GM06990 (cell line): ENCODE measurements around the gene SEPTIN1.
"Not testable (repeated sequence)": the region's sequence is repeated elsewhere in the genome, so short reads cannot be mapped to it uniquely, and the experiment has no call there.

Source experiments
- DNase-seq: peaks from one replicate; pipeline ENCODE4 v3.0.0-alpha.2; 2011; ENCODE audit not compliant: insufficient read length; ENCODE audit errors: extremely low read depth
- H3K27me3 ChIP-seq: replicated peaks from 2 replicates; pipeline ENCODE4 v1.6.0; 2011; ENCODE audit warnings: low read length; ENCODE audit not compliant: control insufficient read depth, insufficient read depth
- H3K36me3 ChIP-seq: 2 replicates; pipeline ENCODE4 v1.5.1; 2011; ENCODE audit warnings: low read length; ENCODE audit not compliant: control insufficient read depth, insufficient read depth
- H3K4me3 ChIP-seq: replicated peaks from 2 replicates; pipeline ENCODE4 v1.5.1; 2011; ENCODE audit warnings: low read depth, mild to moderate bottlenecking, control low read depth, low read length
- TF ChIP-seq, protein P1 (sequence below): IDR thresholded peaks from 2 replicates; pipeline ENCODE4 v1.5.1; 2011; ENCODE audit warnings: low read length, control low read depth, mild to moderate bottlenecking, inconsistent platforms; ENCODE audit not compliant: insufficient read depth, poor library complexity, severe bottlenecking

Gene SEPTIN1

DNA sequence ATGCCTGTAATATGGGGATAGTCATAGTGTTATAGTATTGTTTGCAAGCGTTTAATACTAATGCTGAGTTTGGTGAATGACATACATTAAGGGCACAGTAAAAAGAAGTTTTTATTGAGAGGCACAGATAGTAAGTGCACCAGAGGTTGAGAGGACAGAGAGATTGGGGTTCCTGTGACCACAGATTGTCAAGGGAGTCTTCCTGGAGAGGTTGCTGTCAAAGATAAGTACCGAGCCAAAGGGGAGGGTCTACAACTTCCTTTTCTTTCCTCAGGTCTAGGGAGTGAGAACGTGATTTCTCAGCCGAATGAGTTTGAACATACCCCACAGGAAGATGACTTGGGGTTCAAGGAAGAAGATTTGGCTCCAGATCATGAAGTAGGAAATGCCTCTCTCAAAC is 14.7 kb upstream of the SEPTIN1 start:
- no peaks in the 10 kb centered on the region for H3K27me3 ChIP-seq
- no peak overlapping the region for H3K4me3 ChIP-seq
- DNase-seq = no peak
- H3K36me3 ChIP-seq = peaks cover 4% of the 10 kb centered on the region
- TF ChIP-seq, protein P1, sequence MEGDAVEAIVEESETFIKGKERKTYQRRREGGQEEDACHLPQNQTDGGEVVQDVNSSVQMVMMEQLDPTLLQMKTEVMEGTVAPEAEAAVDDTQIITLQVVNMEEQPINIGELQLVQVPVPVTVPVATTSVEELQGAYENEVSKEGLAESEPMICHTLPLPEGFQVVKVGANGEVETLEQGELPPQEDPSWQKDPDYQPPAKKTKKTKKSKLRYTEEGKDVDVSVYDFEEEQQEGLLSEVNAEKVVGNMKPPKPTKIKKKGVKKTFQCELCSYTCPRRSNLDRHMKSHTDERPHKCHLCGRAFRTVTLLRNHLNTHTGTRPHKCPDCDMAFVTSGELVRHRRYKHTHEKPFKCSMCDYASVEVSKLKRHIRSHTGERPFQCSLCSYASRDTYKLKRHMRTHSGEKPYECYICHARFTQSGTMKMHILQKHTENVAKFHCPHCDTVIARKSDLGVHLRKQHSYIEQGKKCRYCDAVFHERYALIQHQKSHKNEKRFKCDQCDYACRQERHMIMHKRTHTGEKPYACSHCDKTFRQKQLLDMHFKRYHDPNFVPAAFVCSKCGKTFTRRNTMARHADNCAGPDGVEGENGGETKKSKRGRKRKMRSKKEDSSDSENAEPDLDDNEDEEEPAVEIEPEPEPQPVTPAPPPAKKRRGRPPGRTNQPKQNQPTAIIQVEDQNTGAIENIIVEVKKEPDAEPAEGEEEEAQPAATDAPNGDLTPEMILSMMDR = no peak

- peak overlapping the region; percentile 83; the same call in 1 of the 2 replicates for H3K4me3 ChIP-seq
- H3K36me3 ChIP-seq, H3K27me3 ChIP-seq, DNase-seq: not testable (repeated sequence)
Observed at GRCh38 chr16:30396627-30397026, 14.3 kb upstream of the SEPTIN1 start.

DNA sequence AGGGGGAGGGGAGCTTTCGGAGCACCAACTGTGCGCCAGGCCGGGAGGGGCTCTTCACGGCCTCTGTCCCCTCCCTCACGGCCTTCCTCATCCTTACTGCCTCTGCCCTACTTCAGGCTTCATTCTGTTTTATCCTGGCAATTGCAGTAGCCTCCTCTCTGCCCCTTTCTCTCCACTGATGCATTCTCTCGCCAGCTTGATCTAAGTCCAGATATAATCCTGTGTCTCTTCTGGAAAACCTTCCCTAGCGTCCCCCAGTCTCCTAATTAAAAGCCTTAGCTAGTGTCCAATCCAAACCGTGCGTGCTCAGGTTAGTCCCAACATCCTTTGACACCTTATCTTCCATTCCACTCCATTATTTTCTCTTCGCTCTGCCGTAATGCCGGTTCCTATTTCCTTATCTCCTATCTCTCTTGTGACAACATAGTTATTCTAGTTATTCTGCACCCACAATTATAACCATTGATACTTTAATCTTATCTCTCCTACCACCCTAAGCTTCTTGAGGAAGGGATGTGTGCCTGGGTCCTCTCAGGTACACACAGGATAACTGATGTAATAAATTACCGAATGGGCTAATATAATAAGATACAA is 13.7 kb upstream of the SEPTIN1 start:
- Histone ChIP-seq H3K4me3 (peak overlapping the region; percentile 83), H3K36me3 (peaks cover 4% of the 10 kb centered on the region), H3K27me3 (no peaks in the 10 kb centered on the region)
- DNase-seq = no peak
- TF ChIP-seq, protein P1 = no peak

- TF ChIP-seq, protein P1 = no peak
- peak; percentile 81 for DNase-seq
- Histone ChIP-seq H3K36me3 (peaks cover 4% of the 10 kb centered on the region), H3K27me3 (no peaks in the 10 kb centered on the region), H3K4me3 (peak within 1 kb of the TSS; percentile 83)
Observed at GRCh38 chr16:30395155-30395991, 13.0 kb upstream of the SEPTIN1 start, which contains the start of gene ZNF48. Gene ZNF48 (plus strand): TSS chr16:30395420. CDS start chr16:30395795, 375 bp downstream.

DNA sequence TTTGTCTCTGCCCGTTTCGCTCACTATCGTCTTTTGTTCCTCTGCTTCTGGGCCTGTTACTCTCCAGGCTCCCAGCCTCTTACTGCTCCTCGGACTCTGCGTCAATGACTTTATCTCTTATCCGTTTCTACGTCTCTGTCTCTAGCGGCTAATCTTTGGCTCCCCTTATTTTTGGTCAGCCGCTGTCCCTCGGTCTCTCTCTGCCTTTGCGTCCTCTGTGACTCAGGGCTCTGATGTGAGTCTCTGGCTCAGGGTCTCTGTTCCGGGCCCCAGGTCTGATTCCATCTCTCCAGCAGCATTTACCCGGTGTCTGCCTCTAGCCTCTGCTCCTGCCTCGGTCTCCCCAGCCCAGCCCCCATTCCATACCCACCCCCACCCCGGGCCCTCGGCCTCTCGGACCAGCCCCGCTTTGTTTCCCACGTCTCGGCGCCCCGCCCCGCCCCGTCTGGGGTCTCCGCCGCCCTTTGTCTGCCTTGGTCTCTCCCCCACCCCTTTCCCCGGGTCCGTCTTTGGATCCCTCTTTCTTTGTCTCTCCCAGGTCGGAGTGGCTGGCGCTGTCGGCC is 12.3 kb upstream of the SEPTIN1 start:
- peaks cover 4% of the 10 kb centered on the region for H3K36me3 ChIP-seq
- peak overlapping the region; percentile 83 for H3K4me3 ChIP-seq
- TF ChIP-seq, protein P1 = no peak
- no peaks in the 10 kb centered on the region for H3K27me3 ChIP-seq
- DNase-seq = no peak

DNA sequence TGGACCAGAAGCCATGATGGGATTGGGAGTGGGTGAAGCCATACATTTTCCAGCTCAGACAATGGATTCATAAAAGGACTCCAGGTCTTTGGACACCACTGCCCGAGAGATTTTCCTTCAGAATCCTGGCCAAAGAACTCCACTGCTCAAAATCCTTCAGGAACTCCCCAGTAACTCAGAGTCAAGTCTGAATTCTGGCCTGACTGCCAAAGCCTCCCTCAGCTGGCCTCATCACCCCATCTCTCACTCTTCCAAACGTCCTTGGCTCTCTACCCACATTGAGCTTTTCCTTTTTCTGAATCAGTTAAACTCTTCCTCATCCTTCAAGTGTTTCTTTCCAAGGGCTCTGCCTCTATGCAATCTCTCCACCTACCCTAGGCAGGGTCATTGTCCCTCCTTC is 1.2 kb upstream of the SEPTIN1 start:
- H3K4me3 ChIP-seq = no peak overlapping the region
- H3K27me3 ChIP-seq = no peaks in the 10 kb centered on the region
- TF ChIP-seq, protein P1 = no peak
- peaks cover 6% of the 10 kb centered on the region for H3K36me3 ChIP-seq
- DNase-seq = no peak
